Loucy (cell line): ENCODE measurements around the gene DCLRE1C.
"Not testable (repeated sequence)": the region's sequence is repeated elsewhere in the genome, so short reads cannot be mapped to it uniquely, and the experiment has no call there.

Experiments used
- H2AFZ ChIP-seq: fragments of 200-600 bp; sonication (generic); 2 replicates; pipeline ENCODE4 v1.6.0; 2016; ENCODE audit warnings: antibody characterized with exemption, mild to moderate bottlenecking, low read length, moderate library complexity
- H3F3A ChIP-seq: fragments of 200-600 bp; 2 replicates; pipeline ENCODE4 v1.6.0; 2016; ENCODE audit warnings: antibody characterized with exemption, low read depth, mild to moderate bottlenecking
- H3K27me3 ChIP-seq: fragments of 200-600 bp; sonication (generic); 2 replicates; pipeline ENCODE4 v1.6.1; 2014; ENCODE audit warnings: low read length, mild to moderate bottlenecking; ENCODE audit not compliant: insufficient read depth, poor library complexity, severe bottlenecking
- H3K36me3 ChIP-seq: fragments of 200-600 bp; sonication (generic); 2 replicates; pipeline ENCODE4 v1.6.1; 2016; ENCODE audit warnings: low read length; ENCODE audit not compliant: insufficient read depth
- H3K4me1 ChIP-seq: fragments of 200-600 bp; sonication (generic); 2 replicates; pipeline ENCODE4 v1.5.1; 2014; ENCODE audit warnings: low read length, mild to moderate bottlenecking; ENCODE audit not compliant: insufficient read depth, poor library complexity, severe bottlenecking
- H3K4me2 ChIP-seq: fragments of 200-600 bp; sonication (generic); 2 replicates; pipeline ENCODE4 v1.6.0; 2014; ENCODE audit warnings: antibody characterized with exemption, low read length, low read depth, mild to moderate bottlenecking; ENCODE audit not compliant: poor library complexity, severe bottlenecking
- H3K4me3 ChIP-seq: fragments of 200-600 bp; sonication (generic); 2 replicates; pipeline ENCODE4 v1.5.1; 2014; ENCODE audit warnings: low read length, mild to moderate bottlenecking, mixed read lengths; ENCODE audit not compliant: poor library complexity, severe bottlenecking
- H3K79me2 ChIP-seq: fragments of 200-600 bp; sonication (generic); 2 replicates; pipeline ENCODE4 v1.6.1; 2014; ENCODE audit warnings: low read length; ENCODE audit not compliant: insufficient read depth
- H3K9ac ChIP-seq: fragments of 200-600 bp; sonication (generic); 2 replicates; pipeline ENCODE4 v1.6.0; 2014; ENCODE audit warnings: mild to moderate bottlenecking, low read depth, low read length, moderate library complexity; ENCODE audit not compliant: poor library complexity, severe bottlenecking
- H3K9me2 ChIP-seq: fragments of 200-600 bp; sonication (generic); replicated peaks from 2 replicates; pipeline ENCODE4 v1.6.1; 2016; ENCODE audit warnings: low read depth, low read length, mixed read lengths
- H3K9me3 ChIP-seq: fragments of 200-600 bp; sonication (generic); 2 replicates; pipeline ENCODE4 v1.6.1; 2014; ENCODE audit warnings: mild to moderate bottlenecking, antibody characterized with exemption, low read length, low read depth; ENCODE audit not compliant: insufficient read depth
- H4K20me1 ChIP-seq: fragments of 200-600 bp; sonication (generic); 2 replicates; pipeline ENCODE4 v1.6.0; 2014; ENCODE audit warnings: antibody characterized with exemption, low read length, mild to moderate bottlenecking; ENCODE audit not compliant: insufficient read depth, poor library complexity, severe bottlenecking
- EZH2phosphoT487 ChIP-seq: fragments of 200-600 bp; IDR thresholded peaks from 2 replicates; pipeline ENCODE4 v1.6.1; 2018; ENCODE audit warnings: antibody characterized with exemption, mild to moderate bottlenecking, moderate library complexity, borderline replicate concordance
- TF ChIP-seq, protein P1 (sequence below): fragments of 200-600 bp; sonication (generic); conservative IDR thresholded peaks from 2 replicates; pipeline ENCODE4 v1.5.1; 2014; ENCODE audit warnings: mild to moderate bottlenecking, antibody characterized with exemption, low read length

The DCLRE1C gene

GRCh38 chr10:14909101-14909500 is 44.8 kb downstream of the DCLRE1C start:
- Histone ChIP-seq H4K20me1 (peaks cover 9% of the 10 kb centered on the region), H3K36me3 (peaks cover 85% of the 10 kb centered on the region)
- TF ChIP-seq, protein P1, sequence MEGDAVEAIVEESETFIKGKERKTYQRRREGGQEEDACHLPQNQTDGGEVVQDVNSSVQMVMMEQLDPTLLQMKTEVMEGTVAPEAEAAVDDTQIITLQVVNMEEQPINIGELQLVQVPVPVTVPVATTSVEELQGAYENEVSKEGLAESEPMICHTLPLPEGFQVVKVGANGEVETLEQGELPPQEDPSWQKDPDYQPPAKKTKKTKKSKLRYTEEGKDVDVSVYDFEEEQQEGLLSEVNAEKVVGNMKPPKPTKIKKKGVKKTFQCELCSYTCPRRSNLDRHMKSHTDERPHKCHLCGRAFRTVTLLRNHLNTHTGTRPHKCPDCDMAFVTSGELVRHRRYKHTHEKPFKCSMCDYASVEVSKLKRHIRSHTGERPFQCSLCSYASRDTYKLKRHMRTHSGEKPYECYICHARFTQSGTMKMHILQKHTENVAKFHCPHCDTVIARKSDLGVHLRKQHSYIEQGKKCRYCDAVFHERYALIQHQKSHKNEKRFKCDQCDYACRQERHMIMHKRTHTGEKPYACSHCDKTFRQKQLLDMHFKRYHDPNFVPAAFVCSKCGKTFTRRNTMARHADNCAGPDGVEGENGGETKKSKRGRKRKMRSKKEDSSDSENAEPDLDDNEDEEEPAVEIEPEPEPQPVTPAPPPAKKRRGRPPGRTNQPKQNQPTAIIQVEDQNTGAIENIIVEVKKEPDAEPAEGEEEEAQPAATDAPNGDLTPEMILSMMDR = no peak
- no peak for TF ChIP-seq EZH2phosphoT487

GRCh38 chr10:14907591-14907990 is 46.3 kb downstream of the DCLRE1C start:
- H3K9me3 ChIP-seq, H3K27me3 ChIP-seq, H3K79me2 ChIP-seq, H3F3A ChIP-seq, H3K4me3 ChIP-seq, H4K20me1 ChIP-seq, H2AFZ ChIP-seq, H3K4me1 ChIP-seq, H3K9ac ChIP-seq, H3K9me2 ChIP-seq, H3K4me2 ChIP-seq: not testable (repeated sequence)
- H3K36me3 ChIP-seq = peaks cover 89% of the 10 kb centered on the region

More at GRCh38 chr10:14909101-14909500, 44.8 kb downstream of the DCLRE1C start:
- Histone ChIP-seq H3K4me1 (no peaks in the 10 kb centered on the region), H3K4me2 (no peak overlapping the region), H3K27me3 (no peaks in the 10 kb centered on the region), H3K79me2 (no peaks in the 10 kb centered on the region; the same call in 1 of the 2 replicates), H2AFZ (no peak overlapping the region), H3K4me3 (no peak overlapping the region), H3K9ac (no peak overlapping the region), H3F3A (no peaks in the 10 kb centered on the region), H3K9me3 (no peaks in the 10 kb centered on the region), H3K9me2 (no peaks in the 10 kb centered on the region)

- no peak for TF ChIP-seq EZH2phosphoT487
- TF ChIP-seq, protein P1 = no peak
- H3K4me3 ChIP-seq = no peak overlapping the region
- no peaks in the 10 kb centered on the region for H3F3A ChIP-seq
Measured at GRCh38 chr10:14906765-14907164, 47.1 kb downstream of the DCLRE1C start.

GRCh38 chr10:14905890-14906289 is 48.0 kb downstream of the DCLRE1C start:
- H3K4me1 ChIP-seq = no peaks in the 10 kb centered on the region
- 0 out of 2 replicates have a peak, but pooled peaks cover under 1% of the 10 kb centered on the region for H3K79me2 ChIP-seq
- no peak for TF ChIP-seq EZH2phosphoT487
- TF ChIP-seq, protein P1 = no peak
- no peaks in the 10 kb centered on the region for H3F3A ChIP-seq
- no peaks in the 10 kb centered on the region for H3K9me3 ChIP-seq
- peaks cover 9% of the 10 kb centered on the region for H4K20me1 ChIP-seq
- peaks cover 94% of the 10 kb centered on the region for H3K36me3 ChIP-seq
- H3K4me3 ChIP-seq = no peak overlapping the region
- H3K4me2 ChIP-seq = no peak overlapping the region
- no peak overlapping the region for H2AFZ ChIP-seq
- H3K27me3 ChIP-seq = no peaks in the 10 kb centered on the region
- no peaks in the 10 kb centered on the region for H3K9me2 ChIP-seq
- no peak overlapping the region for H3K9ac ChIP-seq

More at GRCh38 chr10:14906765-14907164, 47.1 kb downstream of the DCLRE1C start:
- H3K36me3 ChIP-seq = peaks cover 94% of the 10 kb centered on the region
- no peaks in the 10 kb centered on the region for H3K4me1 ChIP-seq
- H2AFZ ChIP-seq = no peak overlapping the region
- H3K27me3 ChIP-seq = no peaks in the 10 kb centered on the region
- no peaks in the 10 kb centered on the region for H3K79me2 ChIP-seq
- H3K9me2 ChIP-seq = no peaks in the 10 kb centered on the region
- H3K9me3 ChIP-seq = no peaks in the 10 kb centered on the region
- H3K9ac ChIP-seq = no peak overlapping the region
- H4K20me1 ChIP-seq = peaks cover 9% of the 10 kb centered on the region
- H3K4me2 ChIP-seq = no peak overlapping the region
